ENCODE data around the gene SLC7A5.
"Not testable (repeated sequence)": the region's sequence is repeated elsewhere in the genome, so short reads cannot be mapped to it uniquely, and the experiment has no call there.

DNA sequence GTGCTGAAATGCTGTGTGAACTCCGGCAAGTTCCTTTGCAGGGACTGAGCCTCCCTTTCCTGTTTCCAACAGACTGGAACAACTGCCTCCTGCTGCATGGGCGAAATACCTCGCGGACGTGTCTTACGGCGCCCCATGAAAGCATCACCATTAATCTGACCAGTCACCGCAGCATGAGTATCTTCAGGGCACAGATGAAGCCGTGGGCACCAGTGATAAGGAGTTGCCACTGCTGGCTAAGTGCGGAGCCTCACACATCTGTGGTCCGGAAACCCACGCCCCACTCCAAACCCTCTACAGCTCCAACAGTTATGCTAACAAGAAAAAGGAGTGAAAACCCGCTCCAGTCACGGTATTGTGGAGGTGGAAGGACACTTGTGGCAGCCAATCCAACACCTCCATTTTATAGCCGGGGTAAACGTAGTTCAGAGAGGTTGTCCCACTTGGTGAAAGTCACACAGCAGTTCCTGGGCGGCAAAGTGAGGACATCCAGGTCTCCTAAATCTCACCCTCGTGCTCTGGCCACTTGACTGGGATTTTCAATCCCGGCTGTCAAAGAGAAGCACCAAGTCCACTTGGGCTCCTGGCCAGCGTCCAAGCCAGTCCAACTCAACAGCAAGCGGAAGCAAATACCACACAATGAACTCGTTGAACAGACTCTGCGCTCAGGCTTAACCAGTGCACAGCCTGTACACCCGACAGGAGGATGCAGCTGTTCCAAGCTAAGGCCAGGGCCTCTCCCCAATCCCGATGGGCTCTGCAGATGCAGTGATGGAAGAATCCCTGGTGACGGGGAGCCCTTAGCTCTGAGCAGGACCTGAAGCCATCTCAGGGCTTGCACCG, 10.9 kb downstream of the SLC7A5 start:
- TF ChIP-seq, protein P1, sequence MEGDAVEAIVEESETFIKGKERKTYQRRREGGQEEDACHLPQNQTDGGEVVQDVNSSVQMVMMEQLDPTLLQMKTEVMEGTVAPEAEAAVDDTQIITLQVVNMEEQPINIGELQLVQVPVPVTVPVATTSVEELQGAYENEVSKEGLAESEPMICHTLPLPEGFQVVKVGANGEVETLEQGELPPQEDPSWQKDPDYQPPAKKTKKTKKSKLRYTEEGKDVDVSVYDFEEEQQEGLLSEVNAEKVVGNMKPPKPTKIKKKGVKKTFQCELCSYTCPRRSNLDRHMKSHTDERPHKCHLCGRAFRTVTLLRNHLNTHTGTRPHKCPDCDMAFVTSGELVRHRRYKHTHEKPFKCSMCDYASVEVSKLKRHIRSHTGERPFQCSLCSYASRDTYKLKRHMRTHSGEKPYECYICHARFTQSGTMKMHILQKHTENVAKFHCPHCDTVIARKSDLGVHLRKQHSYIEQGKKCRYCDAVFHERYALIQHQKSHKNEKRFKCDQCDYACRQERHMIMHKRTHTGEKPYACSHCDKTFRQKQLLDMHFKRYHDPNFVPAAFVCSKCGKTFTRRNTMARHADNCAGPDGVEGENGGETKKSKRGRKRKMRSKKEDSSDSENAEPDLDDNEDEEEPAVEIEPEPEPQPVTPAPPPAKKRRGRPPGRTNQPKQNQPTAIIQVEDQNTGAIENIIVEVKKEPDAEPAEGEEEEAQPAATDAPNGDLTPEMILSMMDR (conservative IDR thresholded peaks at IDR 0.05; ENCODE audit: low read length), result not testable (repeated sequence)
- not testable (repeated sequence) for TF ChIP-seq EZH2phosphoT487 (IDR thresholded peaks at IDR 0.05; ENCODE audit: borderline replicate concordance)

Data from Loucy (cell line).